Left kidney (tissue), 2 donors: ENCODE results near the gene PPFIBP2. TPM values are rescaled to one million over a fixed set of nuclear protein-coding genes. Genes with fewer than 3 reads are reported as not detected.
A peak's percentile ranks its signal among the peaks of the same experiment; 100 is the strongest.
"Not testable (repeated sequence)": the region's sequence is repeated elsewhere in the genome, so short reads cannot be mapped to it uniquely, and the experiment has no call there.

Experiments
- DNase-seq: peaks from one replicate; pipeline ENCODE4 v3.0.0-alpha.2; 2013
- polyA plus RNA-seq: library from polyadenylated mRNA; unstranded; fragments of 120-200 nt; gene quantifications from one replicate; pipeline ENCODE4 v1.2.1, GENCODE V29; 2013; ENCODE audit not compliant: insufficient read length

The PPFIBP2 gene
- polyA plus RNA-seq, 1 donor, result 60.0 TPM

- DNase-seq, result no peak
These were observed 121.9 kb downstream of the PPFIBP2 start for GRCh38 chr11:7635708-7636107.

GRCh38 chr11:7636350-7636749 lies 122.6 kb downstream of the PPFIBP2 start:
- DNase-seq, result no peak

DNA sequence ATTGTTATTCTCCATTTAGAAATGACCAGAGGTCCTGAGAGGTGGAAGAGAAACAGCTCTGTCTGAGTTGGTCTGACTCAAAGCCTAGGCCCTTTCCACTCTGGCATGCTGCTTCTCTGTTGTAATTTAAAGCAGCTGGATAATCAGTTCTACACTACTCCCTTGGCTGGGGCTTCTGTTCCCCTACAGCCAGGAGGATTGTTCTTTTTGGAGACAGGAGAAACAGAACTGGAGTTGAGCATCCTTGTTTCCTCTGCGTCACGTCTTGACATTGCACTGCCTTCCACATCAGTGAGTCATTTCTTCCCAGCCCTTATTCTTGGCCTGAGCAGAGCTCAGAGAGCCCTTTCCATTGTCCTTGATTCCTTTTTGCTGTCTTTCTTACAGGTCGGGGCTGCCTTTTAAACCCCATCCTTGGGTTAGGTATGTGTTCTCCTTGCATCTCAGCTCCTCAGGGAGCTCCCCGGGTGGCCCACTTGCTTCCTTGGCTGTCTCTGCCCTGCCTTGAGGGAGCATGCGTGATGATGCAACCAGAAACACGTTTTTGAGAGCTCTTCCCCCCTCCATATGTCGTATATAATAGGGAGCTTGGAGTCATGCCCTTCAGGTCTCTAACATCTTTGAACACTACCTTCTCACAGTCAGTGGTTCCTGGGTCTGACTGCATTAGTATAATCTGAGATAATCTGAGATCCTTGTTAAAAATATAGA lies 123.8 kb downstream of the PPFIBP2 start:
- DNase-seq, result no peak

DNA sequence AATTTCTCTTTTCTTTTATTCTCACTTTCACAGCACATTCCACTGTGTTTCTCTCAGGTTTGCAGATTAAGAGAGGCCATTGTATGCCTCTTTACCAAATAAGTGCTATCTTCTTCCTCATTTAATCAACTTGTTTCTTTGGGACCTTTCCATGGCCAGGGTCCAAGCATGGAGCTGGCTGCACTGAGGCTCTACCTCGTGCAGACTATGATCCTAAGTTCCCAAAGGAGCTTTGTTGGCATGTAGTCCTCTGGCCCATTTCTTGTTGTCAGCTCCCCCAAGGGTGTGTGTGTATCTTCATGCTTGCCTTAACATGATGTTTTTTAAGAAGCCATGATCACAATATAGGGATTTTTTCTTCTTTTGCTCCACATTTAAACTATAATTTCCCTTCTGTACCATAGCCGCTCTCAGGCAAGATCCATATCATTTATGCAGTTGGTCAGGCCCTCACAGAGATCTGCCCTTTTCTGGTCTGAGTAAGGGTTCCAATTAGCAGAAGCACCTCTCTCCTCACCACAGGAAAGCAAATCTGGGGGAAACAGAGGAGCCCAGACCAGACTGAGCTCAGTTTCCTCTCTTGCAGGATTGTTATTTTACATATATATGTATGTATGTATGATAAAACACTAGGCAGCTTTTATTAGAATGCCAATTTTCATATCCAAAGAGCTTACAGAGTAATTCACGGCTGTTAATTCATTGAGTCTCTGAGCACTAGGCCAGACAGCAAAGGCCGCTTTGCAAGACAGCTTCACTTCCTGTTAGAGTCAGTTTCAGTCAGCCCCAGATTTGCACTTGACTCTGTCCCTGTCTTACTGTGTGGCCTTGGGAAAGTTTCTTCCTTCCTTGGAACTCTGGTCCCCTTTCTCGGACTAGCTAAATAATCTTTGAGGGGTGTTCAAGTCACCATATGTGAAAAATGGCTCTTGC lies 125.2 kb downstream of the PPFIBP2 start:
- no peak for DNase-seq

GRCh38 chr11:7639643-7640025 lies 125.8 kb downstream of the PPFIBP2 start:
- no peak for DNase-seq

GRCh38 chr11:7640816-7641215 lies 127.0 kb downstream of the PPFIBP2 start:
- no peak for DNase-seq

DNA sequence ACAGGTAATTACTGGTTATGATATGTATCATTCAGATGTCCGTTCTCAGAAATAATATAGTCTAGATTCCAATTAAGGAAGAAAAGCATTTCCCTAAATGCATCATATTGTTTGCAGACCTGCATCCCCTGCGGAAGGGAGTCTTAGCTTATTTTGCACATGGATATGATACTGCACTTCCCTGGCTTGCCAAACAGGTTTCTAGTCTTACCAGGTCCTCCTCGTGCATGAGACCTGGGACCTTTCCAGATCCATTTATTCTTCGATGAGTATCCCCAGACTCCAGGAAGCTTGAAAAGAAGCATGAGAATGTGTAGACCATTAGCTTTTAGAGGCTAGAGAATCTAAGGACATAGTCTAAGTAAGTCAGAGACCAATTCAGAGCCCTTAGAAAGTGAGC lies 128.9 kb downstream of the PPFIBP2 start:
- DNase-seq, result no peak

GRCh38 chr11:7643314-7643713 lies 129.5 kb downstream of the PPFIBP2 start:
- peak; percentile 29 for DNase-seq

- no peak for DNase-seq
These were observed 131.4 kb downstream of the PPFIBP2 start for GRCh38 chr11:7645206-7645605.

- no peak for DNase-seq
These were observed 133.1 kb downstream of the PPFIBP2 start for GRCh38 chr11:7646866-7647265.

GRCh38 chr11:7648264-7648663 lies 134.5 kb downstream of the PPFIBP2 start:
- no peak for DNase-seq

- no peak for DNase-seq
These were observed 137.3 kb downstream of the PPFIBP2 start for GRCh38 chr11:7651140-7651551.

- DNase-seq, result no peak
These were observed 137.9 kb downstream of the PPFIBP2 start for GRCh38 chr11:7651700-7652099.

- no peak for DNase-seq
These were observed 140.5 kb downstream of the PPFIBP2 start for GRCh38 chr11:7654195-7654705.

DNA sequence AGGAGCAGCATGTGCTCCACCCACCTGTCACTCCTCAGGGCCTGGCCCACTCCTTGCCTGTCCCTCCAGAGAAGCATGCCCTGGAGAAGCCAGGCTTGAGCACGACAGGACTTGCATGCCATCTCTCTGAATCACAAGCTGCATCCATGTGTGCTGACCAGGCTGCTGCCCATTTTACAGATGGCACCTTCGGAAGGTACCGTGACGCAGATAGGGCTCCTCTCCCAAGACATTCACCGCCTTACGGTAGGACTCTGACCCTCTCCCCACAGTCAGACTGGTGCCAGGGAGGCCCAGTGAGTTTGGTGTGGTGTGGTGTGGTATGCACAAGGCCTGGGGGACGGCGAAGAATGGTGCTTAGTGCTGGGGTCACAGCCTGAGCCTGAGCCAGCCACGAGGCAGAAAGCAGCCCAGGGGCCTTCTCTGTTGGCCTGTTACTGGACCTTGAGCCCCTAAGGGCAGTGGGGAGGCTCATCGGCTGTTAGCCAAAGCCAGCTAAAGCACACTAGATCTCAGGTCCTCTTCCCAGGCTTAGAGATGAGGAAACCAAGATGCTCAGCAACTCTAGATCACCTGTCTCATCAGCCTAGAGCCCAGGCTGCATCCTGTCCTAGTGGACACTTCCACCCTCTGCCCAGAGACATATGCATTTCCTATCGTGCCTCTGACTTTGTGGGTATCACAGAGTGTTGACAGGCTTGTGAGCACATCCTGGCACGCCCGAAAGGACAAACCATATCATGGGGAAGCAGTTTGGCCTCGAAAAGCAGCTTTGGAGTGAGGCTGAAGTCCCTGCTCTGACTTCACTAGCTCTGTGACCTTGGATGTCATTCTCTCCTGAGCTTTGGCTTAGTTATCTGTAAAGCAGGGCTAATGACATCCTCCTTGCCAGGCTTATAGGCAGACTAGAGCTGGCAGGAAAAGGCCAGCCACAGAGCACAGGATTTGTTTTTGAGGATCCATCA lies 141.7 kb downstream of the PPFIBP2 start:
- DNase-seq, result no peak

DNA sequence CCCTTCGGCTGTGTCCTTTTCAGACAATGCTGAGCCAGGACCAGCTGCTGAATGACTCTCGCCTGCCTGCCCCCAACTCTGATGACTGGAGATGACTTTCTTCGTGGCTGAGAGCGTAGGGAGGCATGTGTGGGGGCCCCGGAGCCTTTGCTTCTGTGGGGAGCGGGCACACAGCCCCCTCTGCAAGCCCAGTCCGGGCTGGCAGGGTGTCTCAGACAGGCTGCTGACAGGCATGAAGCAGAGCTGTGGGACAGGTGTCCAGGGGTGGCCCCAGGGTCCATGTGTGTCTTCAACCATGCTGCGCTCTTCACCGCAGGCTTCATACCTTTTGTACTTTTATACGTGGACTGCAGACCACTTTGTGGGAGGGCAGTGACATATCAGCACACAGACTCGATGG lies 142.9 kb downstream of the PPFIBP2 start:
- no peak for DNase-seq

GRCh38 chr11:7657306-7658025 lies 143.7 kb downstream of the PPFIBP2 start:
- DNase-seq, result peak; percentile 73

DNA sequence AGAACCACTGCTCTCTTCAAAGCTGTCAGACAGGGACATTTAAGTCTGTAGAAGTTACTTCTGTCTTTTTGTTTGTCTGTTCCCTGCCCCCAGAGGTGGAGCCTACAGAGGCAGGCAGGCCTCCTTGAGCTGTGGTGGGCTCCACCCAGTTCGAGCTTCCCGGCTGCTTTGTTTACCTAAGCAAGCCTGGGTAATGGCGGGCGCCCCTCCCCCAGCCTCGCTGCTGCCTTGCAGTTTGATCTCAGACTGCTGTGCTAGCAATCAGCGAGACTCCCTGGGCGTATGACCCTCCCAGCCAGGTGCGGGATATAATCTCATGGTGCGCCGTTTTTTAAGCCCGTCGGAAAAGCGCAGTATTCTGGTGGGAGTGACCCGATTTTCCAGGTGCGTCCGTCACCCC lies 149.7 kb downstream of the PPFIBP2 start:
- DNase-seq, result not testable (repeated sequence)

DNA sequence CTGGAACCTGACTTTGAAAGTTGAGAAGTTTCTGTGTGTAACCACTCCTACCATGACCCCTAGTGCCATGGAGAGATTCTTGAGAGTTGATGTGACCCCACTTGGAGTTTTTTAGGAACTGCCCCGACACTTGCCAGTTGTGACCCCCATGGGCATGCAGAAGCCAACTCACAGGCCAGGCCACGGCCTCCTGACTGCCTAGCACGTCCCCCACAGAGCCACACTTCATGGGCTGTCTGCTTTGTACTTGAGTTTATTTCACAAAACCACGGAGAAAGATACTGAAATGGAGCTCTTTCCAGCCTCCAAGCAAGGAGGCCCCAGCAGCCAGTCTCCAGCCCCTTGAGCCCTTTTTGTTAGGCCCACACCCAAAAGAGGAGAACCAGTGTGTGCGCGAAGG lies 151.1 kb downstream of the PPFIBP2 start:
- DNase-seq, result no peak

DNA sequence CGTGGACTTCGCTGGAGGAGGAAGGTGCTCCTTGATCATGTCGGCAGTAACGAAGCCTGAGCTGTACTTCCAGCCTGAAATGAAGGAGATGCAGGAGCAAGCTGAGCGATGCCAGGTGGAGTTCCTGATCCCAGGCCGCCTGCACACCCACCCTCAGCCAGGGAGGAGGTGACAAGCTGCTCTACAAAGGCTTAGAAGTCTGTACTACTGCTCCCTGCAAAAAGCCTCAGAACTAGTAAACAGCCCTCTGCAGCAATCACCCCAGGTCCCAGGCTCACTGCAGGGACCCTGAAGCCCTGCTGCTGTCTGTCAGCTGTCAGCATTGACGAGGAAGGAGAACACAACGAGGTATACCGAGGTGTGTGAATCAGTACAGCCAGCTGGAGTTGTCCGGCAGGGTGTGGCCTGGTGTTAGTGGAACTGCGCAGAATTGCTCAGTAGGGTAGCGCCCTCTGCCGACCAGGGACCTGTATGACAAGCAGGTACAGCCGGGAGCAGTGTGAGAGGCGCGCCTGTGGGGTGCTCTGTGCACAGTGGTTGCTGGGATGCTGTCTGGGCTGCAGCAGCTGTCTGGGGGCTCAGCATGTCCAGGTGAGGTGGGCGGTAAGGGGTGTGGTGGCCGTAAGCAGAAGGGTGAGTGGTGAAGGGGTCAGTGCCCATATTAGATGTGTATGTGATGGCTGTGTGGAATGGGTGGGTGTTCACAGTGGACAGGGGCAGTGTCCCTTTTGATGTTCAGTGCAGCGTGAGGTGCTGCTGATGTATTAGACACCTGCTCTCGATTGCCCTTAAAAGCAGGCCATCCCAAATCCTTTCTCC lies 151.9 kb downstream of the PPFIBP2 start:
- peak; percentile 61 for DNase-seq
